ENCODE data around the gene TALDO1. TPM values are rescaled to one million over a fixed set of nuclear protein-coding genes. Genes with fewer than 3 reads are reported as not detected.

The TALDO1 gene
- total RNA-seq, 4 donors from 2014 or later: 140 to 175 (median 149) TPM

DNA sequence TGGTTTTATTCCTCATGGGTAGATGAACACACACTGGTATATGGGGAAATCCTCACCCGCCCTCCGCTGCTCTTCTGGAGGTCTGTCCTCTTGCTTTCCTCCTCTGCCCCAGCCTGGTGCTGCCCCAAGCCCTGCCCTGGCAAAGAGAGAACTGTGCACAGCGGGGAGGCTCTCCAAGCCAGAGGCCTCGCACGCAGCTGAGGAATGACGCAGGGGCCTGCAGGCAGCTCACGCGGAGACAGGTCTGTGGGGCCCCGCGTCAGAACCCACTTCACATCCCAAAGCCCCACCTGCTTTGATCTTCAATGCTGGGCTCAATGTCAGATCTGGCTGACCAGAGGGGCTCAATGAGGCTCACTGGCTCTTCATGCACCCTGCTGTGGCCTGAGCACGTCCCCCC is 20.0 kb downstream of the TALDO1 start:
- peaks cover 0 to 67% (median 0%) of the 10 kb centered on the region in 3 donors for H3K36me3 ChIP-seq
- no peaks in the 10 kb centered on the region for H3K27me3 ChIP-seq
- peaks cover 0 to 5% (median 0%) of the 10 kb centered on the region in 4 donors for H3K4me1 ChIP-seq
- no peak overlapping the region for H3K4me3 ChIP-seq
- DNase-seq: no peak
- no peaks in the 10 kb centered on the region for H3K9me3 ChIP-seq
- no peak overlapping the region for H3K27ac ChIP-seq
- TF ChIP-seq POLR2A (IDR thresholded peaks at IDR 0.05): no peak
- TF ChIP-seq, protein P1, sequence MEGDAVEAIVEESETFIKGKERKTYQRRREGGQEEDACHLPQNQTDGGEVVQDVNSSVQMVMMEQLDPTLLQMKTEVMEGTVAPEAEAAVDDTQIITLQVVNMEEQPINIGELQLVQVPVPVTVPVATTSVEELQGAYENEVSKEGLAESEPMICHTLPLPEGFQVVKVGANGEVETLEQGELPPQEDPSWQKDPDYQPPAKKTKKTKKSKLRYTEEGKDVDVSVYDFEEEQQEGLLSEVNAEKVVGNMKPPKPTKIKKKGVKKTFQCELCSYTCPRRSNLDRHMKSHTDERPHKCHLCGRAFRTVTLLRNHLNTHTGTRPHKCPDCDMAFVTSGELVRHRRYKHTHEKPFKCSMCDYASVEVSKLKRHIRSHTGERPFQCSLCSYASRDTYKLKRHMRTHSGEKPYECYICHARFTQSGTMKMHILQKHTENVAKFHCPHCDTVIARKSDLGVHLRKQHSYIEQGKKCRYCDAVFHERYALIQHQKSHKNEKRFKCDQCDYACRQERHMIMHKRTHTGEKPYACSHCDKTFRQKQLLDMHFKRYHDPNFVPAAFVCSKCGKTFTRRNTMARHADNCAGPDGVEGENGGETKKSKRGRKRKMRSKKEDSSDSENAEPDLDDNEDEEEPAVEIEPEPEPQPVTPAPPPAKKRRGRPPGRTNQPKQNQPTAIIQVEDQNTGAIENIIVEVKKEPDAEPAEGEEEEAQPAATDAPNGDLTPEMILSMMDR (IDR thresholded peaks at IDR 0.05): no peak

DNA sequence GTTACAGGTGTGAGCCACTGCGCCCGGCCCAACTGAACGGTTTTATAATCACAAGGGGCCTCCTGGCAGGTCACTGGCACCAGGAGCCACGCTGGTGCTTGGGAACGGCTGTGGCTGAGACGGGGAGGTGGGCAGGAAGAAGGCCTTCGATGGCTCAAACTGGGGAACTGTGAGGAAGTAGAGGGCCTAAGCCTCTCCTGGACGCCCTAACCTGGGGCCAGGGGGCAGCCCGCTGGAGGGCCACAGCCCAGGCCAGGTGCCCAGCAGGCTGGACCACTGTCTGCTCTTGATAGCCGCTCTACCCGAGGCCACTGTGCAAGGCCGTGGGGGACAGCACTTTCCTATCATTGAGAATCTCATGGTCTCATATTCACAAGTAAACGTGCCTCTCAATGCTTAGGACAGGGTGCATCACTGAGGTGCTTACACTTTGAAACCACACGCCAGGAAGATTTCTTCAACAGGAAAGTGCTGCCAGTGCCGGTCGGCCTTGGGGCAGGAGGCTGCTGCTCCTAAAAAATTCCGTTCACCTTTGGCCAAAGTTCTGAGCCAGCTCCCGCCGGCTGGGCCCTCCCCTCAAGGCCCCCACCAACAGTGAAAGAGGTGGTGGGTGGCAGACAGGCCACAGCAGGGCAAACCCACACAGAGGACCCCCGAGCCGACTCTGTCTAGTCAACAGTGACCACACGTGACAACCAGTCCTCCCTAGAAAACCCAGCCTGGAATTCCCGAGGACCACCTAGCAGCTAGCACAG is 22.8 kb downstream of the TALDO1 start:
- peaks cover 0 to 57% (median 0%) of the 10 kb centered on the region in 3 donors for H3K36me3 ChIP-seq
- no peak for DNase-seq
- TF ChIP-seq, protein P1 (IDR thresholded peaks at IDR 0.05): no peak
- TF ChIP-seq POLR2A (IDR thresholded peaks at IDR 0.05): no peak

DNA sequence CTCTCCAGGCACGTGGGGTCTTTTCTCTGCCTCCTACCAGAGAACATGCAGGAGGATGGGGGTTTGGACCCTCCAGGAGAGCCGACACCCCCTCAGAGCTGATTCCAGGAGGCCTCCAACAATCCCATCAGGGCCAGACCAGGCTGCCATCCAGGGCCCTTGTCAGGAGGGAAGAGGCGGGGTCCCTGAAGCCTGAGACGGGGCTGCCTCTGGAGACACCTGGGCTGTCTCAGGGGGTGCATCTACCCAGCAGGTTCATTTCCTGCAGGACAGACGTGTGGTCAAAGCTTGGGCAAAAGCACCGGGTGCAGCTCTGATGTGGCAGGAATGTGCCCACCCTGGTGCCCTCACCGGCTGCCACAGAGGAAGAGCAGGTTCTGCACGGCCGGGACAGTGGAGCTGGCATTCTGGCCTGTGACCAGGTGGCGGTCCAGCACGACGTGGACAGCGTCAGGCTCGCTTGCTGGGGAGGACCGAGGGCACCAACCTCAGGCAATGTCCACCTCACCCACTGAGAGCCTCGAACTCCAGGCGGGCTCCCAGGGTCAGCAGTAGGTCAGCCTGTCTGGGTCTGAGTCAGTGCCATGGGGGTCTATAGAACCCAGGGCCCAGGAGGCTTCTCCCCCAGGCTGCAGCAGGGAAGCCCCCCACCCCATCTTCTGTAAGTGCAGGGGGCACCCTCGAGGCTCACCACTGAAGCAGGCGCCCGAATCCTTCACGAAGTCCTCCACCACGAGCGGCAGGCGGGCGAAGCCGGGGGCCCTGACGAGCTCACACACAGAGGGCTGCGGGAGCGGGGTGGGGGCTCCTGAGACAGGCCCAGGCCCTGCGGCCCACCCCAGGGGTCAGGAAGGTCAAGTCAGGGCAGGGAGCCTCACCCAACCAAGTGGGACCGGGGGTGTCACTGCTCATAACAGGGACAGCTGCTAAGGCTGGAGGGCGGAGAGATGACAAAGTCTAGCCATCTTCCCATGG is 23.7 kb downstream of the TALDO1 start:
- H3K4me1 ChIP-seq: peaks cover 0 to 13% (median 1%) of the 10 kb centered on the region in 4 donors
- H3K4me3 ChIP-seq: no peak overlapping the region
- no peak for TF ChIP-seq POLR2A (IDR thresholded peaks at IDR 0.05)
- TF ChIP-seq, protein P1 (IDR thresholded peaks at IDR 0.05): no peak
- no peaks in the 10 kb centered on the region for H3K9me3 ChIP-seq
- no peak for DNase-seq
- no peak overlapping the region for H3K27ac ChIP-seq
- H3K27me3 ChIP-seq: no peaks in the 10 kb centered on the region
- H3K36me3 ChIP-seq: peaks cover 0 to 52% (median 0%) of the 10 kb centered on the region in 3 donors

More for the DNA sequence above, 22.8 kb downstream of the TALDO1 start:
- peaks cover 0 to 4% (median 0%) of the 10 kb centered on the region in 4 donors for H3K4me1 ChIP-seq
- no peaks in the 10 kb centered on the region for H3K9me3 ChIP-seq
- no peak overlapping the region for H3K4me3 ChIP-seq
- no peak overlapping the region for H3K27ac ChIP-seq
- H3K27me3 ChIP-seq: no peaks in the 10 kb centered on the region

DNA sequence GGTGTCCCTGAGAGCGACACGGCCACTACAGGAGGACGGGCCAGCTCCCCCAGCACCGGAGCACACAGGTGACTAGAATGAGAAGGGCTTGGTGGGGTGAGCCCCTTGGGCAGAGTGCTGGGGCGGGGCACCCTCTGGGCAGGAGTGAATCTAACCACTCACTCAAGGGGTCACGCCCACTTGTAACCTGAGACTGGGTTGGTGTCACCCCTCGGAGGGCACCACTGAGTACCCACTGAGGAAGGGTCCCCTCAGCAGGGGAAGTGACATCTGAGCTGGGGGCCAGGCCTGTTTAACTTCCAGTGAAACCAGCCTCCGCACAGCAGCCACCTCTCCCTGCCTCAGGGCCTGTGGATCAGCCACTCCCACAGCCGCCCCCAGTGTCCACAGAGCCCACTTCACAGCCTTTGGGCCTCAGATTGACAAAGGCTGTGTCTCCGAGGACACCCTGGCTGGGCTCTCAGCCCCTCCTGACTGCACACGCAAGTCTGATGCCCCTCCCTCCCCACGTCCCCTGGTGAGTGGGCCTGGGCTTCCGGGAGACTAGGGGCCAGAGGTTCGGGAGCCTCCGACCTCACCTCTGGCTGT is 24.4 kb downstream of the TALDO1 start:
- no peaks in the 10 kb centered on the region for H3K27me3 ChIP-seq
- TF ChIP-seq, protein P1 (IDR thresholded peaks at IDR 0.05): no peak
- no peak for TF ChIP-seq POLR2A (IDR thresholded peaks at IDR 0.05)
- DNase-seq: no peak
- no peaks in the 10 kb centered on the region for H3K9me3 ChIP-seq
- peaks cover 0 to 21% (median 8%) of the 10 kb centered on the region in 4 donors for H3K4me1 ChIP-seq
- H3K36me3 ChIP-seq: peaks cover 0 to 46% (median 0%) of the 10 kb centered on the region in 3 donors
- no peak overlapping the region for H3K27ac ChIP-seq
- no peak overlapping the region for H3K4me3 ChIP-seq
